BLaER1 treated with 17β-estradiol and CSF1 and Interleukin-3, amounts not matched to agents 10 nM and 100 nM (cell line): ENCODE measurements around the gene TMEM187.

ENCODE experiments used
- H3K27ac ChIP-seq, 11 experiments: shearing (Covaris generic); formaldehyde crosslinking; 2 replicates each; pipeline ENCODE4 v1.8.1; 2022
- H3K27me3 ChIP-seq, 11 experiments: shearing (Covaris generic); formaldehyde crosslinking; 2 replicates each; pipeline ENCODE4 v1.8.1; 2022
- H3K36me3 ChIP-seq, 11 experiments: shearing (Covaris generic); formaldehyde crosslinking; 2 replicates each; pipeline ENCODE4 v1.8.1; 2022
- H3K4me1 ChIP-seq, 10 experiments: shearing (Covaris generic); formaldehyde crosslinking; 2 replicates each; pipeline ENCODE4 v1.8.1; 2022
- H3K4me2 ChIP-seq, 11 experiments: shearing (Covaris generic); formaldehyde crosslinking; 2 replicates each; pipeline ENCODE4 v1.8.1; 2022
- H3K4me3 ChIP-seq, 10 experiments: shearing (Covaris generic); formaldehyde crosslinking; 2 replicates each; pipeline ENCODE4 v1.8.1; 2022
- H3K9ac ChIP-seq, 11 experiments: shearing (Covaris generic); formaldehyde crosslinking; 2 replicates each; pipeline ENCODE4 v1.8.1; 2022
- H3K9me3 ChIP-seq, 11 experiments: shearing (Covaris generic); formaldehyde crosslinking; replicated peaks in 1 of 11; 2 replicates each; pipeline ENCODE4 v1.8.1; 2022
- H4K20me1 ChIP-seq, 11 experiments: shearing (Covaris generic); formaldehyde crosslinking; 2 replicates each; pipeline ENCODE4 v1.8.1; 2022
- Cebpa-rat ChIP-seq, 11 experiments: shearing (Covaris generic); IDR thresholded peaks; 2 replicates each; pipeline ENCODE4 v1.8.1; 2022

The TMEM187 gene

GRCh38 chrX:154032160-154032559 lies 59.6 kb downstream of the TMEM187 start:
- Histone ChIP-seq H3K36me3 (peaks cover 23 to 67% (median 53%) of the 10 kb centered on the region in 11 experiments; a peak in 21 of 22 replicates), H3K27ac (no peak overlapping the region), H3K4me1 (peaks cover 0 to 21% (median 16%) of the 10 kb centered on the region in 10 experiments; a peak in 15 of 20 replicates), H4K20me1 (peaks cover 38 to 96% (median 84%) of the 10 kb centered on the region in 11 experiments; a peak in 21 of 22 replicates), H3K4me2 (no peak overlapping the region), H3K9ac (no peak overlapping the region), H3K27me3 (peaks cover 97 to 100% (median 99%) of the 10 kb centered on the region in 11 experiments), H3K4me3 (no peak overlapping the region), H3K9me3 (no peaks in the 10 kb centered on the region)
- TF ChIP-seq Cebpa-rat (IDR thresholded peaks at IDR 0.05) = no peak

DNA sequence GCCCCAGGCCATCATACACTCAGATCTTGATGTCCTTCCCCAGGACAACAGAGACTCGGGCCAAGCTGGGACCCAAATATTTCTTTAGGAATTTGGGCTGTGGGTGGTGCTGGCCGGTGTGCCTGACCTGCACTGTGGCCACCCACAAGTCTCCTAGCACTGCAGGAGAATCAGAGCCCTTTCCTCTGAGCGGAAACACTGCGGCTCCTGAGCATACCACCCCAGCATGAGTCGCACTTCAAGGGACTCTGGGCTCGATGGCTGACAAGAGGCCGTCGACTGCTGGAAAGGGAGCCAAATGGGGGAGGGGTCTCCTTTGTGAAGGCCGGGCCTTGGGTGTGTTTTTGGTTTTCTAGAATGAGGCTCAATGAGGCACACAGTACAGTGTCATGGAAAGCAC lies 60.1 kb downstream of the TMEM187 start:
- Histone ChIP-seq H3K27ac (no peak overlapping the region), H4K20me1 (peaks cover 38 to 95% (median 82%) of the 10 kb centered on the region in 11 experiments; a peak in 21 of 22 replicates), H3K36me3 (peaks cover 23 to 62% (median 49%) of the 10 kb centered on the region in 11 experiments; a peak in 21 of 22 replicates), H3K4me1 (peaks cover 0 to 21% (median 16%) of the 10 kb centered on the region in 10 experiments; a peak in 15 of 20 replicates), H3K9ac (no peak overlapping the region), H3K4me3 (no peak overlapping the region), H3K27me3 (peaks cover 97 to 100% (median 99%) of the 10 kb centered on the region in 11 experiments), H3K4me2 (no peak overlapping the region), H3K9me3 (no peaks in the 10 kb centered on the region)
- no peak for TF ChIP-seq Cebpa-rat (IDR thresholded peaks at IDR 0.05)
